ENCODE data around the gene NNMT. TPM values are rescaled to one million over a fixed set of nuclear protein-coding genes. Genes with fewer than 3 reads are reported as not detected.

Gene NNMT
- total RNA-seq, 1 donor from 2014 or later = 79.5 TPM

DNA sequence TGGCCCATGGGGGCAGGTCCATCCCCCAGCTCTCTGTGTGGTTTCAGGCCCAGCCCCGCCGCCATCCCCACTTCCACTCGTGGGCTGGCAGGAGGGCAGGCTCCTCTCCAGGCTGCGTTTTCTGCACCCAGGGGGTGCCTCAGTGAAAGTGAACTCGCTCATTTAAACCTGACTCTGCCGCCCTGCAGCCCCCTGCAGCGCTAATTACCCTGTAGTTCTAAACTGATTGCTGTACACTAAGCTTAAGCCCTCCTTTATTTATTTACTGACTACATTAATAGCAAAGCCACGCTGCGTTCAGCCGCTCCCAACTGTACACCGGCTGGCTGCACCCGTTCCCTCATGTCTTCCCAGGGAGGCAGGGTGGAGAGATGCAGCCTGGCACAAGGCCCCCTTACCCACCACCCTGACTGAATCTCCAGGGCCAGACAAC, 36.6 kb upstream of the NNMT start:
- TF ChIP-seq, protein P1, sequence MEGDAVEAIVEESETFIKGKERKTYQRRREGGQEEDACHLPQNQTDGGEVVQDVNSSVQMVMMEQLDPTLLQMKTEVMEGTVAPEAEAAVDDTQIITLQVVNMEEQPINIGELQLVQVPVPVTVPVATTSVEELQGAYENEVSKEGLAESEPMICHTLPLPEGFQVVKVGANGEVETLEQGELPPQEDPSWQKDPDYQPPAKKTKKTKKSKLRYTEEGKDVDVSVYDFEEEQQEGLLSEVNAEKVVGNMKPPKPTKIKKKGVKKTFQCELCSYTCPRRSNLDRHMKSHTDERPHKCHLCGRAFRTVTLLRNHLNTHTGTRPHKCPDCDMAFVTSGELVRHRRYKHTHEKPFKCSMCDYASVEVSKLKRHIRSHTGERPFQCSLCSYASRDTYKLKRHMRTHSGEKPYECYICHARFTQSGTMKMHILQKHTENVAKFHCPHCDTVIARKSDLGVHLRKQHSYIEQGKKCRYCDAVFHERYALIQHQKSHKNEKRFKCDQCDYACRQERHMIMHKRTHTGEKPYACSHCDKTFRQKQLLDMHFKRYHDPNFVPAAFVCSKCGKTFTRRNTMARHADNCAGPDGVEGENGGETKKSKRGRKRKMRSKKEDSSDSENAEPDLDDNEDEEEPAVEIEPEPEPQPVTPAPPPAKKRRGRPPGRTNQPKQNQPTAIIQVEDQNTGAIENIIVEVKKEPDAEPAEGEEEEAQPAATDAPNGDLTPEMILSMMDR (IDR thresholded peaks at IDR 0.05) = no peak
- Mint-ChIP-seq H3K36me3 (ENCODE audit: unreplicated experiment) (peaks cover 8% of the 10 kb centered on the region), H3K9me3 (ENCODE audit: unreplicated experiment) (no peaks in the 10 kb centered on the region), H3K27ac (ENCODE audit: unreplicated experiment) (no peak overlapping the region), H3K4me3 (ENCODE audit: unreplicated experiment) (no peak overlapping the region), H3K4me1 (ENCODE audit: unreplicated experiment) (peaks cover 25% of the 10 kb centered on the region), H3K27me3 (ENCODE audit: unreplicated experiment) (peaks cover 8% of the 10 kb centered on the region)
- DNase-seq (ENCODE audit: extremely low spot score, unreplicated experiment) = no peak

DNA sequence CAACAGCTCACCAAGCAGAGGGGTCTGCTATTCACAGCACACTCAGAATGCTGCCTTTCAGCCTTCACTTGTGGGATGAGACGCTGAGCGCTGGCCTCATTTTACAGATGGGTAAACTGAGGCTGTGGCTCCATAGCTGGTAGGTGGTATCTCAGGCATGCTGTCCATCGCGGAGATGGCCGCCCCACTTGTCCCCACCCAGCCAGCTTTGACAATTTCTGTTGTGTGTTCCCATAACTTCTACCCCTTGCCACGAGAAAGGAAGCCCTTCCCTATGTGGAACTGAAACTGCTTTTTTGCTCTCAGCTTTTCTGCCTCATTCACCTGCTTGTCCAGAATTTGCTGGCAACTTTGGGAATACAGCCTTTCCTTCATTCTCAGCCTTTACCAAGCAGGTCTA, 36.1 kb upstream of the NNMT start:
- Mint-ChIP-seq H3K9me3 (ENCODE audit: unreplicated experiment) (no peaks in the 10 kb centered on the region), H3K27me3 (ENCODE audit: unreplicated experiment) (peaks cover 7% of the 10 kb centered on the region), H3K4me3 (ENCODE audit: unreplicated experiment) (no peak overlapping the region), H3K4me1 (ENCODE audit: unreplicated experiment) (peaks cover 25% of the 10 kb centered on the region), H3K27ac (ENCODE audit: unreplicated experiment) (no peak overlapping the region), H3K36me3 (ENCODE audit: unreplicated experiment) (peaks cover 8% of the 10 kb centered on the region)
- TF ChIP-seq, protein P1 (IDR thresholded peaks at IDR 0.05) = no peak
- DNase-seq (ENCODE audit: extremely low spot score, unreplicated experiment) = no peak

DNA sequence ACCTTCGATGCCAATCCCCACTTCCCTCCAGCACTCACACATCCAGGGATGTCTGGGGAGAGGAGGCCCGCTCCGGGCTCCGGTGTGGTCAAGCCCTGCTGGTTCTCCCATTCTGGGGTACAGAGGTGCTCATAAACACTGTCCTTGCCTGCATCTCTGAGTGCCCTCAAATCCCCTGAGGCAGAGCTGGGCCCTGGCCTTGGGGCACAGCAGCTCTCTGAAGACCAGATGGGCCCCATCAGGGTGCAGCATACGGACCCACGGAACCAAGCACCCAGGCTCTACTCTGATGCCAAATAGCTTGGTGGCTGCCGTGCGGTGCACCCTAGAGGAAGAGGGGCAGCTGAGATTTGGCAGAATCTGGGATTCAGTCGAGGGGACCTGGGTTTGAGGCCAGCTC, 35.7 kb upstream of the NNMT start:
- Mint-ChIP-seq H3K27me3 (ENCODE audit: unreplicated experiment) (peaks cover 5% of the 10 kb centered on the region), H3K36me3 (ENCODE audit: unreplicated experiment) (peaks cover 8% of the 10 kb centered on the region), H3K9me3 (ENCODE audit: unreplicated experiment) (no peaks in the 10 kb centered on the region), H3K4me1 (ENCODE audit: unreplicated experiment) (peaks cover 25% of the 10 kb centered on the region), H3K4me3 (ENCODE audit: unreplicated experiment) (no peak overlapping the region), H3K27ac (ENCODE audit: unreplicated experiment) (no peak overlapping the region)
- TF ChIP-seq, protein P1 (IDR thresholded peaks at IDR 0.05) = no peak
- no peak for DNase-seq (ENCODE audit: extremely low spot score, unreplicated experiment)

DNA sequence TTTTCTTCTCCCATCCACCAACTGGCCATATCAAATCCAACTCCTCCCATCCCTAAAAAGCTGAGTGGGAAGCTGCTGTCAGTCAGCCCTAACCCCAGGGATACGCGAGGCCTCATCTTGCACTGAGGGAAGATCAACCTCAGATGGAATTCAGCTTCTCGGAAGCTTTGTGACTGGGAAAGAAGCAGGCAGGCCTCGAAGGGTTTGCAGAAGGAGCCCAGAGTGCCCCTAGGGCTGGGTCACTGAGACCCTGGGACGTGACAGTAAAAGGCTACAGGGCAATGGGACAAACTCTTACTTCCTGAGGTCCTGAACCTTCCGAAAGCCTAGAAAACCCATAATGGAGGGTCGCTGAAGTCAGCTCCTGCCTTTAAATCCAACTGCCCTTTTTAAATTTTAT, 34.4 kb upstream of the NNMT start:
- H3K4me3 Mint-ChIP-seq (ENCODE audit: unreplicated experiment) = no peak overlapping the region
- peaks cover 4% of the 10 kb centered on the region for H3K36me3 Mint-ChIP-seq (ENCODE audit: unreplicated experiment)
- TF ChIP-seq, protein P1 (IDR thresholded peaks at IDR 0.05) = no peak
- H3K4me1 Mint-ChIP-seq (ENCODE audit: unreplicated experiment) = peaks cover 24% of the 10 kb centered on the region
- DNase-seq (ENCODE audit: extremely low spot score, unreplicated experiment) = no peak
- H3K27me3 Mint-ChIP-seq (ENCODE audit: unreplicated experiment) = peaks cover 11% of the 10 kb centered on the region
- no peaks in the 10 kb centered on the region for H3K9me3 Mint-ChIP-seq (ENCODE audit: unreplicated experiment)
- H3K27ac Mint-ChIP-seq (ENCODE audit: unreplicated experiment) = no peak overlapping the region

DNA sequence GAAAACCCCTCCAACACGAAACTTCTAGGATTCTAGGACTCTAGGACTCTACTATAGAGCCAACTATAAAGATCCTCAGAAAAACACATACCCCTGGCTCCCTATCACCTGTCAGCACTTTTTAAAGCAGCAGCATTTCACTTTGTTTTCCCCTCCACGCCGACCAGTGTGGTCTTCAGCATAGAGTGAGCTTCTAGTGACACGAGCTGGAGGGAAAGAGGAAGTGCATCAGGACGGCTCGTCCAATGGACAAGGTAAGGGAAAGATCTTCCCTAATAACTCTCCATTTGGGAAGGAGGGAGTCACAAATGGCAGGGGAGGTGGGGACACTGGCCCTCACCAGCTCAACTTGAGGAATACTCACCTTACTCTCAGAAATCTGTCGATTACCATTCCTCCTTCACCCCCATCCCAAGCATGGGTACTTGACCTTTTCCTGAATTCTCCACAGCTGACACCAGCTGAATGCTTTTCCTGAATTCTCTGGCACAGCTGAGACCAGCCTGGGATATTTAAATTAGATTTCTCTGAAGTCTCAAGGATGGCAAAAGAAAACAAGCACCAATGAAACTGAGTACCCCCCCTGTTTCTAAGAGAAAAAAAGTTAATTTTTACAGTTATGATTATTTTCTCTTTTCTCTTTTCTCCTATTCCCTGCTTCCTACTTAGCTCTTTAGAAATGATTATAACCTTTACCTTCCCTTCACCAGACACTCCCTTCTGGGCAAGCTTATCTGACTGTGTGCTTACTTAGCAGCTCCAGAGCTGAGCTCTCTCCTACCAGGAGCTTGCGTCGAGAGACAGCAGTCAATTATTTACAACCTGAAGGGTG, 33.3 kb upstream of the NNMT start:
- H3K36me3 Mint-ChIP-seq (ENCODE audit: unreplicated experiment) = no peaks in the 10 kb centered on the region
- no peak for DNase-seq (ENCODE audit: extremely low spot score, unreplicated experiment)
- H3K9me3 Mint-ChIP-seq (ENCODE audit: unreplicated experiment) = no peaks in the 10 kb centered on the region
- H3K27ac Mint-ChIP-seq (ENCODE audit: unreplicated experiment) = no peak overlapping the region
- no peak overlapping the region for H3K4me3 Mint-ChIP-seq (ENCODE audit: unreplicated experiment)
- H3K27me3 Mint-ChIP-seq (ENCODE audit: unreplicated experiment) = peaks cover 16% of the 10 kb centered on the region
- TF ChIP-seq, protein P1 (IDR thresholded peaks at IDR 0.05) = peak; percentile 87
- peaks cover 15% of the 10 kb centered on the region for H3K4me1 Mint-ChIP-seq (ENCODE audit: unreplicated experiment)
